Activated T-helper 1 cell treated with anti-CD3 and anti-CD28 coated beads, Interleukin-2, amount 50 U/mL, for 16 hours (primary cell): ENCODE results near the gene FAIM2.

ENCODE experiments used
- DNase-seq, 2 donors: peaks; one replicate each; pipeline ENCODE4 v3.0.0-alpha.2; 2020; ENCODE audit warnings: low read depth in 1 of 2, low spot score in 1 of 2

FAIM2 gene

DNA sequence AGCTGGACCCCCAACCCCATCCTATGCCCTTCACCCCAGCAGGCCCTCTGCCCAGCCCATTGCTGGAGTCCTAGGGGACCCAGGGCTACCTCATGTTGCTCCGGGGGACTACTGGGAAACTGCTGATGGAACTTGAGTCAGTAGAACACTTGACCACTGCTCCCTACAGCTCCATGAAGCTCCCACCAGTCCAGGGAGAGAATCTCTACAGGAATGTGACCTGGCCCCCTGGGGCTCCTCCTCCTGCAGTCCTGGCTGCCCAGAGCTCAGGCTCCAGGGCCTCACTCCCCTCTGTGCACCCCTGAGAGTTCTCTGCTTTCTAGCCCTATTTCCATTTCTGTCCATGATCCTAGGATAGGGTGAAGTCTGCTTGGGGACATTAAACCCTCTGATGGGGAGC is 36.0 kb upstream of the FAIM2 start:
- no peak for DNase-seq

DNA sequence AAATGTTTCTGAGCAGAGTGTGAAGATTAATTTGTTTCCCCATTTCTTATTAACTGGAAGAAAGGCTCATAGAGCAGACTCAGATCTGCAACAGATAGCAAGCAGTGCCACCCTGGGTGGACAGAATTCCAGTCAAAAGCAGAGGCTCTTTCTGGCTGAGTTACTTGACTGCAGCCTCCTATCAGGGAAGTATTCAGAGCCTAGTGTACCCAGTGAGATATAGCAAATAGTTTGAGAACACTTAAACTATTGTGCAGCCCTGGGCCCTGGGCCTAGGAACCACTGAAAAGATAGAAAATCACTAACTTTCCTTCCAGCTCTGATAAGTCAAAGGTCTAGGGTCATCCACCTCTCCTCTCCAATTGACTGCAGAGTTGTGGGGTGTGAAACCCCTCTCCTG is 35.6 kb upstream of the FAIM2 start:
- no peak for DNase-seq

DNA sequence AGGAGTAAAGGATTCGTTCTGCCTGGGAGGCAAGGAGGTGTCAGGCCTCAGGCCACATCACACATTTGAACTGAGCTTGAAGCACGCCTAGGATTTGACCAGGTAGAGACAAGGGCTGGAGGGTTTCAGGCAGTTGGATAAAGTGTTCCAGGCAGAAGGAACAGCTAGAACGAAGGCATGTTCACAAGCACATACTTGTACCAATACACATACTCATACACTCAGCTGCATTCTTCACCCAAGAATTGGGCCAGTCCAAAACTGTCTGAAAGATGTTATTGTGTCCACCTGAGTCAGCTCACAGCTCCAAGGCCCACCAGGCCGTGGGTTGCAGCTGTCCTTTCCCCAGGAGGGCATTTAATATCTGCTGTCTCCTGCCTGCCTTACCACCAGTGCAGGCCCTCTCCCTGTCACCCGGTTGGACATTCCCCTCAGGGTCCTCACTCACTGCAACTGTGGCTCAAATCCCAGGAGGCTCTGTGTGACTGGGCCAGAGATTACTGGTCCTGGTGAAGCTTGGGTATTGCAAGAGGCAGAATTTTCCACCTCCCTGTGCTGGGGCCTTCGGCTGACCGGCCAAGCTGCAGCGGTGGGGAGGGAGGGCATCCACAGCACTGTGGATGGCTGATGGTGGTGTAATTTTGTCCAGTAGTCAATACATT is 34.1 kb upstream of the FAIM2 start:
- no peak for DNase-seq

DNA sequence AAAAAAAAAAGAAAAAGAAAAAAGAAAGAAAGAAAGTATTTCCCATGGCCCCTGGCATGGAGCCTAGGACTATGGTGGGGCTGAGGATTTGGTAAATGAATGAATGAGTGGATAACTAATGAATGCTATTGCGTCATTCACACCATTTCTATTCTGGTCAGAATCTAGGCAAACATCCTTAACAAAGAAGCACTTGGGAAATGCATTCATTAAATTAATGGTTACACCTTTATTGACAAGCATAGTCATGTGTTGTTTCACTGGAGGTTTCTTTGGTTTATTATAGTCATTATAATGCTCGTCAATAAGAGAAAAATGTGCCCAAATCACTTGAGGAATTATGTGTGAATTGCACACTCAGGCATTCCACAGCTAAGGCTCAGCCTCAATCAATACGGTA is 33.2 kb upstream of the FAIM2 start:
- no peak for DNase-seq

DNA sequence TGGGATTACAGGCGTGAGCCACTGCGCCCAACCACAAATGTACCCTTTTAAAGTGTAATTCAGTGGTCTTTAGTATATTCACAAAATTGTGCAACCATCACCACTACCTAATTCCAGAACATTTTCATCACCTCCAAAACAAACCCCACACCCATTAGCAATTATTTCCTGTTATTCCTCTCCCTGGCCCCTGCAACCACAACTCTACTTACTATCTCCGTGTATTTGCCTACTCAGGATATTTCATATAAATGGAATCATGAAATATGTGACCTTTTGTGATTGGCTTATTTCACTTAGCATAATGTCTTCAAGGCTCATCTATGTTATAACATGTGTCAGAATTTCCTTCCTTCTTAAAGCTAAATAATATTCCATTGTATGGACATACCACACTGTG is 30.8 kb upstream of the FAIM2 start:
- DNase-seq = no peak

DNA sequence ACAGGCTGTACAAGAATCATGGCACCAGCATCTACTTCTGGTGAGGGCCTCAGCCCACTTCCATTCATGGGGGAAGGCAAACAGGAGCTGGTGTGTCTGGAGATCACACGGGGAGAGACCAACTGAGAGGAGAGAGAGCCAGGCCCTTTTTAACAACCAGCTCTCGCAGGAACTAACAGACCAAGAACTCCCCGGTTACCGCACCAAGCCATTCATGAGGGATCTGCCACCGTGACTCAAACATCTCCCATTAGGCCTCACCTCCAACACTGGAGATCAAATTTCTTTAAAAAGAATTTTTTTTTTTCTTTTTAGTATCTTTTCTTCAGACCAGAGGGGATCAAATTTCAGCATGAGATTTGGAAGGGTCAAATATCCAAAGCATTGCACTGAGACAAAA is 30.1 kb upstream of the FAIM2 start:
- no peak for DNase-seq

DNA sequence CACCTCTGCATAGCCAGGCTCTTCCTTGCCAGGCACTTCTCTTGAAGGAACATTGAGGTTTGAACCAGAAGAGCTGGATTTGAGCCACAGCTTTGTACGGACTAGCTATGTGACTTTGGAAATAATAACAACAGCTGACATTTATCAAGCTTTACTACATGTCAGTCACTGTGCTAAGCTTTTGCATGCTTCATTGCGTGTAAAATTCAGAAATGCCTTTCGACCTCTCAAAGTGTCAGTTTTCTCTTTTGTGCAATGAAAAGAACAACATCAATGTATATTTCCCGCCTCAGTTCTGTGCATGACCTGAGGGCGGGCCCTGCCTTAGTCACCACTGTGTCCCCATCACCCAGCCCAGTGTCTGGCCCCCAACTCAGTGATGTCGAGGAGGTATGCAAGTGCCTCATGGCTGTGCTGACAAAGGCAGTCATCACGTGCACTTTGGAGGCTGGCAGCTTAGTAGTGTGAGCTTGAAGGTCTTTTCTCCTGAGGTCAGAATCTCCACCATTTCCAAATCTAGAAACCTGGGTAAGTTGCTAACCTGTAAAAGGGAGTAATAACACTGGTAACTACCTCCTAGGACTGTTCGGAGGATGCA is 28.9 kb upstream of the FAIM2 start:
- no peak for DNase-seq

DNA sequence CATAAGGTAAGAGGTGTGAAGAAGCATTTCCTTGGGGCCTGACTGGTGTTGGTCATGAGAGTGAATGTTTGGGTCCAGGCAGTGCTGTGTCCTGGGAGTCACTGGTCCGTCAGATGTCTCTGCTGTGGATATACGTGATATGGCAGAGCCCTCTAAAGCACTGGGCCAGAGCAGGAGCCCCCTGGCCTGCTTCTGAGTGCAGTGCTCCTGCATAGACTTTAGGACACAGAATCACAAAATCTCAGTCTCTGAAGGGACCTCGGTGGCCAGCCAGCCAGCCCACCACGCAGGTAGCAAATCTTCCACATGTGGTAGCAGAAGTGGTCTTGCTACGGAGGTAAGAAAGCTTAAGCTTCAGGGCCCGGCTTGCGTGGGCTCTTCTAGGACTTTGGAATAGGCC is 28.3 kb upstream of the FAIM2 start:
- DNase-seq = no peak

DNA sequence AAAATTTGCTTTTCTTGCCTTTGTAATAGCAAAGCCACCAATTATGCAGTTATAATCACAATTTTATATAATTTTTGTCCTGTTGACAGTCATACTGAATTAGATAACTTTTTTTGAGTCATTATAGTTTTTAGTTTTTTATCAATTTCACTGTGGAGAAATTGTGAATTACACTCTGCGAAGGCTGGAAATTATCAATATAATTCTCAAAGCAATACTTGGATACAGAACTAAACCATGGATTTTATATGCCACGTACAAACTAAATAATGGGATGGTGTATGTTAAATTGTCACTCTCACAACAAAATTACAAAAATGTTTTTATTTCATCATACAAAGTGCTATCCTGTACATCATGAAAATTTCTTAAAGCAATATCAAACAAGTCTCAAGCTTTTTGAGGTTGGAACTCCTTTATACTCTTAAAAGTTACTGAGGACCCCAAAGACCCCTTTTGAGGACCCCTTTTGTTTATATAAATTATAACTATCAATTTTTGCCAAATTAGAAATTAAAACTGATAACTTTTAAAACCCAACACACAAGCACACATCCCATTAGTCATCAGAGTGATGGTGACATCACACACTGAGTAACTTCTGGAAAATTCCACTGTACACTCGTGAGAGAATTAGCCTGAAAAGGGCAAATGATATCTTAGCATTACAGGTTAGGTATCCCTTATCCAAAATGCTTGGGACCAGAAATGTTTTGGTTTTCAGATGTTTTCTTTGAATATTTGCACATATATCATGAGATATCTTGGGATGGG is 27.0 kb upstream of the FAIM2 start:
- DNase-seq = no peak

DNA sequence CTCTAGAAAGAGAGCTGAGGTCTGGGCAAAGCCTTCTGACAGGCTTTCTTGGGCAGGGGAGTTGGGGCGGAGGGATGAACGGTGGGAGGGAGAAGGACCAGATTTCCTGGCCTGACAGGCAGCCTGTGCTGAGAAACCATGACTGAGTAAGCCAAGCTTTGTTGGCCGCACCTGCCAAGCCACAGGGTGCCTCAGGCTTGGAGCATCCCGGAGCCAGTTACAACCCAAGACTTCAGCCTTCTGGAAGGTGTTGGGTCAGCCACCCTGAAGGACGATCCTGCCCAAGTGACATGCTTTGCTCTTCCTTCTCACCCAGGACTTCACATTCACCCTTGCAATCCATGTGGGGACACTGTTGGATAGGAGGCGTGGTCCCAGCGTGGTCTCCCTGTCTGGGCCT is 25.9 kb upstream of the FAIM2 start:
- no peak for DNase-seq

DNA sequence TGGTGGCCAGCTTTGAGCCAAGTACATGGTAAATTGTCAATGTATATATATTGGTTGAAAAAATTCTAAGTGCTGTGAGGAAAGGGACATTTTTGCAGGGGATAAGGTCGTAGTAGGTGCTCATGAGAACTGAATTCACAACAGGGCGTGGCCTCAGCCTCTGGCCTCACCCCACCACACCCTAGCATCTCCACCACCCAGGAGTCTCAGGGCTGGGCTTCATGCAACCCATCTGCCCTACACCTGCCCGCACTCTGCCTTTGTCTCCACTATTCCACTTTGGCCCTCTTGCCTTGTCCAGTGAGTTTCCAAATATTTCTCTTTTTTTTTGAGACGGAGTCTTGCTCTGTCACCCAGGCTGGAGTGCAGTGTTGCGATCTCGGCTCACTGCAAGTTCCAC is 24.8 kb upstream of the FAIM2 start:
- DNase-seq = no peak

DNA sequence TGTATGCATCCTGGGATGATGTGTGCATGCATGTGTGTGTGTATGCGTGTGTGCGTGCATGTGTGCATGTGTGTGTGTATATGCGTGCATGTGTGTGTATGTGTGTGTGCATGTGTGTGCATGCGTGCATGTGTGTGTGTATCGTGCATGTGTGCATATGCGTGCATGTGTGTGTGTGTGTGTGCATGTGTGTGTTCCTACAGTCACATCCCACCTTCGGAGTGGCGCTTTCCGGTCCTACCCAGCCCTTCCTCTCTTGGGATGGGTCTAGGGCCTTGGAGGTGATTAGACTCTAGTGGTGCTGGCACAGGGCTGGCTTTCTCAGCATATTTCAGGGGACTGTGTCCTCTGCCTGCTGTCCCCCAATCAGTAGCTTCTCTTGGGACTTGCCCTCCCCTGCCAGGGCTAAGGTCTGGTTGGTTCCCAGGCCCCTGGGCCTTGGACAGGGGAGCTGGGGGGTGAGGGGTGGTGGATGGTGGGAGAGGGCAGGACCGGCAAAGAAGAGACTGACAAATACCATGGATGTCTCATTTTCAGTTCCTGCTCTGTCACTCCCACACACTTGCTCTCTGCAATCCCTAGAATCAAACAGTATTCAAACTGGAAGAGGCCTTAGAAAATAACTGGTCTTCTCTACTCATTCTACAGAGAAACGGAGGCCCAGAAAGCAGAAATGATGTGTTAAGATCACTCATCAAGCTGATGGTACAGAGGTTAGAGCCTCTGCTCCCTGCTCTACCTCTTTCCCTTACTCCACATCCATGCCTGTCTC is 21.9 kb upstream of the FAIM2 start:
- DNase-seq = no peak

DNA sequence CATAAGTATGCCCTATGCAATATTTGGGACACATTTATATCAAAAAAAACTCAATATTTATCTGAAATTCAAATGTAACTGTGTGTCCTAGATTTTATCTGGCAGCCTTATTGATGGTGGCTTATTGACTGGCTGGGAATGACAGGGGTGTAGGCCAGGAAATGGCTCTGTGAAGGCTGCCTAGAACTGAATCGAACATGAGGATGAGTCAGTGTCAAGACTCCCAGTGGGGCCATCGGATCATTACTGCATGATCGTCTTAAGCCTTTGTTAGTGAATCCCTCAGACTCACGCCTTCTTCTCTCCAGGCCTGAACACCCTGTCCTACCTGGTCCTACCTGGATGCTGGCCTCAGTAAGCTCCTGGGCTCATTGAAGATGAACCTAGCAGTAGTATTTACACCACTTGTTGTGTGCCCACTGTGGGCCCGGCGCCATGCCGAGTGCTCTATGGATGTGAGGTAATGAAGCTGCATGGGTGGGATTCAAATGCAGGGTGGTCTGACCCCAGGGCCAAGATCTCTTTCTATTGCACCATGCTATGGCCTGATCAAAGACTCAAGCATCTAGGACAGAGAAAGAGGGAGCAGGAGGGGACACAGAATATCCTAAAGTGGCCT is 21.0 kb upstream of the FAIM2 start:
- no peak for DNase-seq

DNA sequence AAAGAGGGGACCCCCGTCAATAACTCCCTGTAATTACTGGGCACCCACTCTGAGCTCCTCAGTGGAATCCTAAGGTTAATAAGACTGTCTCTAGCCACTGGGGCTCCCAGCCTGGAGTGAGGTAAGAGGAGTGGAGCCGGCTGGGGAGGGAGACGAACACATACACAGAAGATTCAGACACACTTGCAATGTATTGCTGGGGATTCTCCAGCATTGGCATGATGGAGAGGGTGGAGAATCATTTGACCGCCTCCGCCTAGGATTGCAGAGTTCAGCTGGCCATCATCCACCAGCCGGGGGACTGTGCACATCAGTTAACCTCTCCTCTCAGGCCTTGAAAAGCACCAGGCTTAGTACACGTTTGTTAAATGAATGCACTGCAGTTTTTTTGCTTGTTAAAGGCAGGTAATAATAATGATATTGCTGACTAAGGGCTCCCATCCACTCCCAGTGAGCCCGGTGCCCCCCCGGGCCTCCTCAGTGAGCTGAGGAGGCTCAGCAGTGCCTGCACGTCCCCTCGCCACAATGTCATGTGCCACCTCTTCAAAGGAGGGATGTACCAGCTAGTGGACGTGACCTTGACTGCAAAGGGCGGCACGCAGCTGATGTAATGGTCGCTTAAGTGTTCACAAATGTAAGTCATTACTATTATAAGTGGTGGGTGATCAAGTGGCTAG is 20.3 kb upstream of the FAIM2 start:
- no peak for DNase-seq

DNA sequence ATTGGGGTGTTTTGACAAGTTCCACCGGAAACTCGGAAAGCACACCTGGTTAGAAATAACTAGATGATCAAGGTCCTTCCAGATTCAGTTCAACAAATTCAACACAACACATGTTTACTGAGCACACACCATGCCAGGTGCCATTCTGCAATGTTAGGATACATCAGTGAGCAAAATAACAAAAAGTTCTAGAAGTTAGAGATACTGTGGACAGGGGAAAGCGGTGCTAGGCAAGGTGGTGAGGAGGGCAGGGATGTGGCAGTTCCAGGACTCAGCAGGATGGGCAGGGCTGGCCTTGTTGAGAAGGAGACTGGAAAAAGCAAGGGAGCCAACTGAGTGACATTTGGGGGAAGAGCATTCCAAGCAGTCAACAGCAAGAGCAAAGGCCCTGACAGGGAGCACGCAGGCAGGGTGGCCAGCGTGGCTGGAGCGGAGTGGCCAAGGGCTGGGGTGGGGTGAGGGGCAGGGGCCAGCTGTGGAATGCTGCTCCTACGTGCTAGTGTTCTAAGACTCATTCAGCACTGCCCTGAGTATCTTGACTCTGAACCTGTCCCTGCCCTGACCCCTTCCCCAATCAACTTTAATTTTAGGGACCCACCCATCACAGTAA is 19.4 kb upstream of the FAIM2 start:
- DNase-seq = no peak

DNA sequence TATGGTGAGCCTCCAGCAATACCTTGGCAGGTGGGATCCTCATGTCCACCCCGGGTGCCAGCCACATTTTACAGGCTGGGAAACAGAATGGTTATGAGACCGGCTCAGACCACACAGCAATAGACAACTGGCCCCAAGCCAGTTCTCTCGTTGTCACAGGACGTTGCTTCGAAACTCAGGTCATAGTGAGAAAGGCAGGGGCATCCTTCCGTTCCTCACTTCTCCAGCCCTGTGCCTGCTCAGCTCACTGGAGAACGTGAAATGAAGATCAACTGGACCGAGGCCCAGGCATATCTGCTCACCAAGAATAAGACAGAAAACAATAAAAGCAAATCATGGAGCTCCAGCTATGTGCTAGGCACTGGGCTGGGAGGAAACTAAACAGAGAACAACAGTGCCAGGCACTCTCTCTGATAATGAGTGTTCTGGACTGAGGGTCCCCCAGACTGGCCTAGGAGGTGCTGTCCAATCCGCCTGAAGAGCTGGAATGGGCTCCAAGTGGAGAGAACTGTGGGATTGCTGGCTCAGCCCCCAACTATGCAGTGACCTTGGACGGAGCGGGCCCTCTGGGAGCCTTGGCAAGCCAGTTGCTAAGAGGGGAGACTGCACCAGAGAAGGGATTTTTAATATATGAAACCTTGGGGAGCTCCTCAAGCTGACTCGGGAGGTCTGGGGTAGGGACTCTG is 18.8 kb upstream of the FAIM2 start:
- DNase-seq = no peak

DNA sequence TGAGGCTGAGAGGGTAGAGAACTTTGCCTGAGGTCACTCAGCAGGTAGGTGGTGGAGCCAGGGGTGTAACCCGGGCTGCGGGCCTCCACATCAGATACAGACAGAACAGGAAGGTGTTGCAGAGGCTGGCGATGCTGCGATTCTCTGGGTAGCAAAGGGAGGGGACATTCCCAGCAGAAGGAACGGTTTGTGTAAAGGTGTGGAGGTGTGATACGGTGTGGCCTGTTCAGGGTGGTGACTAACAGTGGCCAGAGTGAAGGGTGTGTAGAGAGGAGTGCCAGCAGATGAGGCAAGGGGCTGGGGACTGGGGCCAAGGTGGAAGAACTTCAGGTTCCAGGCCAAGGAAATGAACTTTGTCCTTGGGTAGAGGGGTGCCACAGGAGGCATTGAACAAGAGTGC is 18.2 kb upstream of the FAIM2 start:
- no peak for DNase-seq

DNA sequence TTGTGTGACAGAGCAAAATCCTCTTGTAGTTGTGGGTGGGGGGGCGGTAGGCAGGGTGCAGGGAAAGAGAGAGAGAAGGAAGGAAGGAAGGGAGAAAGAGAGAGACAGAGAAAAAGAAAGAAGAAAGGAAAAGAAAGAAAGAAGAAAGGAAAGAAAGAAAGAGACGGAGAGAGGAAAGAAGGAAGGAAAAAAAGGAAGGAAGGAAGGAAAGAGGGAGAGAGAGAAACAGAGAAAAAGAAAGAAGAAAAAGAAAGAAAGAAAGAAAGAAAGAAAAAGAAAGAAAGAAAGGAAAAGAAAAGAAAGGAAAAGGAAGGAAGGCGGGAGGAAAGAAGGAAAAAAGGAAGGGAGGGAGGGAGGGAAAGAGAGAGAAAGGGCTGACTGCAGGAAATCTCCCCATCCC is 17.6 kb upstream of the FAIM2 start:
- no peak for DNase-seq

DNA sequence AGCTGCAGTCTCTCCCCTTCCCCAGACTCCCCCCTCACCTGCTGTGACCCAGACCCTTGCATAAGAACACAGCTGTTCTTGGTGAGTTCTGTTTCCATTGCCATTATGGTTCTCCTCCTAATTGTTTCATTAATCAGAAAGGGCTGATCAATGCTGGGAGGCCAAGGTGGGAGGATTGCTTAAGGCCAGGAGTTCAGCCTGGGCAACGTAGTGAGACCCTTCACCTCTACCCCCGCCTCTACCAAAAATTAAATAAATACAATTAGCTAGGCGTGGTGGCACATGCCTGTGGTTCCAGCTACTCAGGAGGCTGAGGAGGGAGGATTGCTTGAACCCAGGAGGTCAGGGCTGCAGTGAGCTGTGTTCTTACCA is 17.2 kb upstream of the FAIM2 start:
- DNase-seq = no peak
